HCT116 (cell line): Measurements from ENCODE around the gene AKAP9. TPM values are rescaled to one million over a fixed set of nuclear protein-coding genes. Genes with fewer than 3 reads are reported as not detected.

Source experiments
- ATAC-seq: fragments of 200-7000 bp; cut with Tn5 transposase; 2 replicates; pipeline ENCODE4 v1.9.1; 2020; ENCODE audit warnings: mild to moderate bottlenecking, moderate library complexity
- BruUV-seq: library from RNA; stranded (reverse); fragments of 400-500 nt; replicated peaks from 2 replicates; lab custom pipeline; 2021; lab: Mats Ljungman, UMichigan
- CTCF ChIA-PET: fragments of 300-600 bp; sonication (Branson Sonifier 250); formaldehyde crosslinking; loops from one replicate; lab custom pipeline; 2021; ENCODE audit warnings: antibody characterized with exemption; lab: Charles Lee
- POLR2A ChIA-PET: fragments of 300-600, 350-600 bp; sonication (Branson Sonifier 250); formaldehyde crosslinking; loops from one replicate; lab custom pipeline; 2021; ENCODE audit warnings: antibody characterized with exemption; lab: Charles Lee
- RAD21 ChIA-PET, 2 experiments: fragments of 300-600 bp; sonication (Branson Sonifier 250); formaldehyde crosslinking; loops; one replicate each; lab custom pipeline; 2023; ENCODE audit warnings: low total read pairs in 2 of 2; ENCODE audit not compliant: uncharacterized antibody in 2 of 2, unreplicated experiment in 2 of 2, low non-redundant PET in 1 of 2; lab: Charles Lee
- DNase-seq: peaks from one replicate; pipeline ENCODE4 v3.0.0-alpha.2; 2010; ENCODE audit warnings: low read depth, low spot score
- H2AFZ ChIP-seq: fragments of 200-600 bp; shearing (Covaris generic), sonication (generic); 2 replicates; pipeline ENCODE4 v1.6.1; 2017; ENCODE audit warnings: low read depth, mixed run types, mixed read lengths, antibody characterized with exemption, low read length; ENCODE audit not compliant: poor library complexity, severe bottlenecking
- H3K27ac ChIP-seq: 2 replicates; pipeline ENCODE4 v1.5.1; 2012; ENCODE audit warnings: low read depth, low read length
- H3K27me3 ChIP-seq: fragments of 200-600 bp; sonication (generic); 2 replicates; pipeline ENCODE4 v1.6.1; 2016; ENCODE audit warnings: mixed run types, low read length, mixed read lengths; ENCODE audit not compliant: insufficient read depth
- H3K36me3 ChIP-seq, 2 experiments: fragments of 200-500 bp in 1 of 2; fragments of 200-600 bp in 1 of 2; sonication (Bioruptor generic) in 1 of 2; sonication (generic) in 1 of 2; 2 replicates each; pipeline versions ENCODE4 v1.5.1 to v1.6.1; 2014 to 2016; ENCODE audit warnings: low read length in 2 of 2, inconsistent platforms in 1 of 2, mixed read lengths in 1 of 2, mixed run types in 1 of 2; ENCODE audit not compliant: insufficient read depth in 2 of 2, control insufficient read depth in 1 of 2
- H3K4me1 ChIP-seq, 2 experiments: fragments of 200-600 bp in 1 of 2; sonication (generic) in 1 of 2; 2 replicates each; pipeline versions ENCODE4 v1.5.1 to v1.6.1; 2012 to 2017; ENCODE audit warnings: low read length in 2 of 2, inconsistent platforms in 1 of 2, mild to moderate bottlenecking in 1 of 2, mixed read lengths in 1 of 2, mixed run types in 1 of 2, moderate library complexity in 1 of 2; ENCODE audit not compliant: insufficient read depth in 2 of 2, control insufficient read depth in 1 of 2
- H3K4me2 ChIP-seq: fragments of 200-600 bp; sonication (generic); 2 replicates; pipeline ENCODE4 v1.6.1; 2017; ENCODE audit warnings: mixed run types, low read length, mixed read lengths
- H3K4me3 ChIP-seq, 2 experiments: fragments of 200-600 bp in 1 of 2; sonication (generic) in 1 of 2; replicated peaks in 1 of 2; 2 replicates each; pipeline ENCODE4 v1.5.1; 2011 to 2016; ENCODE audit warnings: low read length in 2 of 2, control low read depth in 1 of 2, low read depth in 1 of 2, mild to moderate bottlenecking in 1 of 2, mixed read lengths in 1 of 2, mixed run types in 1 of 2
- H3K79me2 ChIP-seq: fragments of 200-600 bp; sonication (generic); 2 replicates; pipeline ENCODE4 v1.6.1; 2017; ENCODE audit warnings: mild to moderate bottlenecking, mixed run types, low read length, moderate library complexity, mixed read lengths; ENCODE audit not compliant: insufficient read depth
- H3K9ac ChIP-seq: fragments of 200-600 bp; sonication (generic); 2 replicates; pipeline ENCODE4 v1.6.1; 2016; ENCODE audit warnings: low read length, mixed read lengths
- H3K9me2 ChIP-seq: fragments of 200-600 bp; sonication (generic), shearing (Covaris generic); 2 replicates; pipeline ENCODE4 v1.6.1; 2017; ENCODE audit warnings: mixed run types, mild to moderate bottlenecking, moderate library complexity; ENCODE audit not compliant: insufficient read depth
- H3K9me3 ChIP-seq, 2 experiments: fragments of 200-500 bp in 1 of 2; fragments of 200-600 bp in 1 of 2; sonication (Bioruptor generic) in 1 of 2; sonication (generic) in 1 of 2; 2 replicates each; pipeline ENCODE4 v1.6.1; 2014 to 2017; ENCODE audit warnings: low read length in 2 of 2, mixed read lengths in 2 of 2, inconsistent platforms in 1 of 2, low read depth in 1 of 2, mild to moderate bottlenecking in 1 of 2, mixed run types in 1 of 2, moderate library complexity in 1 of 2; ENCODE audit not compliant: control insufficient read depth in 1 of 2, insufficient read depth in 1 of 2
- H4K20me1 ChIP-seq: fragments of 200-600 bp; sonication (generic), shearing (Covaris generic); 2 replicates; pipeline ENCODE4 v1.6.1; 2017; ENCODE audit warnings: mixed run types, mild to moderate bottlenecking, moderate library complexity; ENCODE audit not compliant: insufficient read depth
- CBX3 ChIP-seq: IDR thresholded peaks from 2 replicates; pipeline ENCODE4 v1.6.1; 2012; ENCODE audit warnings: low read depth
- CEBPB ChIP-seq: IDR thresholded peaks from 2 replicates; pipeline ENCODE4 v1.6.1; 2012; ENCODE audit warnings: low read depth
- CTCF ChIP-seq, 3 experiments: fragments of 200-600 bp in 1 of 3; sonication (generic) in 1 of 3; IDR thresholded peaks in 2 of 3; conservative IDR thresholded peaks in 1 of 3; 2 replicates each; pipeline ENCODE4 v1.5.1; 2012 to 2017; ENCODE audit warnings: low read depth in 2 of 3, low read length in 2 of 3, antibody characterized with exemption in 1 of 3, borderline replicate concordance in 1 of 3, control low read depth in 1 of 3, mild to moderate bottlenecking in 1 of 3, mixed read lengths in 1 of 3, mixed run types in 1 of 3, moderate library complexity in 1 of 3; ENCODE audit not compliant: insufficient read depth in 1 of 3
- EGR1 ChIP-seq: IDR thresholded peaks from 2 replicates; pipeline ENCODE4 v1.6.1; 2012; ENCODE audit warnings: low read depth
- ELF1 ChIP-seq: IDR thresholded peaks from 2 replicates; pipeline ENCODE4 v1.6.1; 2012; ENCODE audit warnings: low read depth, borderline replicate concordance
- EZH2phosphoT487 ChIP-seq: fragments of 200-600 bp; IDR thresholded peaks from 2 replicates; pipeline ENCODE4 v1.6.1; 2018; ENCODE audit warnings: antibody characterized with exemption, borderline replicate concordance
- FOSL1 ChIP-seq: IDR thresholded peaks from 2 replicates; pipeline ENCODE4 v1.6.1; 2012; ENCODE audit warnings: low read depth
- JUND ChIP-seq: IDR thresholded peaks from 2 replicates; pipeline ENCODE4 v1.6.1; 2012
- MAX ChIP-seq: IDR thresholded peaks from 2 replicates; pipeline ENCODE4 v1.6.1; 2012
- POLR2A ChIP-seq: IDR thresholded peaks from 2 replicates; pipeline ENCODE4 v1.7.0; 2011; ENCODE audit warnings: borderline replicate concordance; ENCODE audit not compliant: insufficient read depth, insufficient read length; ENCODE audit errors: extremely low read depth
- POLR2AphosphoS5 ChIP-seq: IDR thresholded peaks from 2 replicates; pipeline ENCODE4 v1.6.1; 2011; ENCODE audit warnings: mild to moderate bottlenecking, low read depth, low read length, moderate library complexity
- RAD21 ChIP-seq: IDR thresholded peaks from 2 replicates; pipeline ENCODE4 v1.6.1; 2012; ENCODE audit warnings: low read depth, mild to moderate bottlenecking
- SIN3A ChIP-seq: IDR thresholded peaks from 2 replicates; pipeline ENCODE4 v1.6.1; 2012; ENCODE audit warnings: low read depth
- SP1 ChIP-seq: IDR thresholded peaks from 2 replicates; pipeline ENCODE4 v1.6.1; 2012; ENCODE audit warnings: low read depth
- YY1 ChIP-seq: IDR thresholded peaks from 2 replicates; pipeline ENCODE4 v1.6.1; 2011; ENCODE audit warnings: low read length, low read depth, moderate library complexity, mild to moderate bottlenecking; ENCODE audit not compliant: insufficient replicate concordance; ENCODE audit errors: extremely low read depth
- ZBTB33 ChIP-seq: IDR thresholded peaks from 2 replicates; pipeline ENCODE4 v1.6.1; 2011; ENCODE audit warnings: mild to moderate bottlenecking, low read length, moderate library complexity; ENCODE audit not compliant: insufficient replicate concordance; ENCODE audit errors: extremely low read depth
- ZFX ChIP-seq: fragments of 450-650 bp; IDR thresholded peaks from 2 replicates; pipeline ENCODE4 v1.6.1; 2017
- intact Hi-C: fragments of 100-400 bp; cut with micrococcal nuclease; formaldehyde crosslinking; loops from 2 replicates; pipeline ENCODE4 v1.10.0; 2022
- total RNA-seq: library from RNA; stranded (reverse); gene quantifications from one replicate; pipeline ENCODE4 v1.2.1, GENCODE V29; 2021; ENCODE audit not compliant: unreplicated experiment

The AKAP9 gene
- total RNA-seq, 1 experiment from 2014 or later: 32.6 TPM

GRCh38 chr7:92121681-92122080, 181.0 kb downstream of the AKAP9 start:
- intact Hi-C loops: no loop called here
- BruUV-seq: no TSS peak
- H3K9ac ChIP-seq: no peak overlapping the region

GRCh38 chr7:92131093-92131492, 190.4 kb downstream of the AKAP9 start:
- no peak overlapping the region for H3K4me3 ChIP-seq
- no TSS peak for BruUV-seq
- H3K9ac ChIP-seq: no peak overlapping the region
- H4K20me1 ChIP-seq: no peaks in the 10 kb centered on the region; the same call in 1 of the 2 replicates
- H3K36me3 ChIP-seq: peaks cover 18 to 30% of the 10 kb centered on the region in 2 experiments
- H2AFZ ChIP-seq: no peak overlapping the region
- RAD21 ChIA-PET: no interaction called here
- ATAC-seq (no peak), DNase-seq (no peak)
- no peaks in the 10 kb centered on the region for H3K27me3 ChIP-seq
- no peaks in the 10 kb centered on the region; the same call in 1 of the 2 replicates for H3K9me2 ChIP-seq
- intact Hi-C loops: no loop called here
- H3K9me3 ChIP-seq: no peaks in the 10 kb centered on the region
- POLR2A ChIA-PET: no interaction called here
- CTCF ChIA-PET: no interaction called here
- H3K27ac ChIP-seq: no peak overlapping the region
- peaks cover 5 to 24% of the 10 kb centered on the region in 2 experiments; a peak in 2 of 4 replicates for H3K4me1 ChIP-seq
- H3K79me2 ChIP-seq: peaks cover 54% of the 10 kb centered on the region
- no peak overlapping the region for H3K4me2 ChIP-seq
- TF ChIP-seq POLR2A (no peak), CBX3 (no peak), ELF1 (no peak), FOSL1 (no peak), EZH2phosphoT487 (no peak), RAD21 (no peak), SP1 (no peak), CTCF (IDR thresholded peaks at IDR 0.05 in 2 of 3, conservative IDR thresholded peaks at IDR 0.05 in 1 of 3; ENCODE audit: borderline replicate concordance in 1 of 3, insufficient read depth in 1 of 3, low read depth in 2 of 3, low read length in 2 of 3) (no peak), POLR2AphosphoS5 (no peak), MAX (no peak), YY1 (no peak), ZFX (no peak)

More at GRCh38 chr7:92121681-92122080, 181.0 kb downstream of the AKAP9 start:
- H3K36me3 ChIP-seq: peaks cover 31 to 32% of the 10 kb centered on the region in 2 experiments; a peak in 3 of 4 replicates
- no peak for DNase-seq
- no peak overlapping the region for H2AFZ ChIP-seq
- no peak for ATAC-seq
- no peak overlapping the region for H3K27ac ChIP-seq
- H3K4me1 ChIP-seq: no peaks in the 10 kb centered on the region
- H3K9me2 ChIP-seq: no peaks in the 10 kb centered on the region
- no peak overlapping the region for H3K4me3 ChIP-seq
- peaks cover 50% of the 10 kb centered on the region for H3K79me2 ChIP-seq
- no peak overlapping the region for H3K4me2 ChIP-seq
- RAD21 ChIA-PET: no interaction called here
- TF ChIP-seq ZBTB33 (no peak), EGR1 (no peak), CEBPB (no peak), JUND (no peak), SIN3A (no peak), EZH2phosphoT487 (no peak), ELF1 (no peak)
- TF ChIP-seq, all 23 proteins: peak for 0
- Histone ChIP-seq H3K9me3 (no peaks in the 10 kb centered on the region), H3K27me3 (no peaks in the 10 kb centered on the region), H4K20me1 (no peaks in the 10 kb centered on the region)
- CTCF ChIA-PET: no interaction called here
- POLR2A ChIA-PET: interaction anchor here (1.1 kb wide), 1 partner anchor 12 kb away, joined by 3 read pairs; no protein-coding TSS in a partner anchor
